ENCODE results near the gene ATP11A.

GRCh38 chr13:112686364-112686763 lies 3.5 kb upstream of the ATP11A start:
- TF ChIP-seq GATA3 (IDR thresholded peaks at IDR 0.05; ENCODE audit: low read depth, low read length) (no peak), GATA2 (IDR thresholded peaks at IDR 0.05; ENCODE audit: low read depth, low read length) (no peak)
